GM12878 (cell line): Measurements from ENCODE around the gene TIMM21. TPM values are rescaled to one million over a fixed set of nuclear protein-coding genes. Genes with fewer than 3 reads are reported as not detected.

ENCODE experiments used
- ATAC-seq: fragments of 200-7000 bp; cut with Tn5 transposase; 3 replicates; pipeline ENCODE4 v1.9.1; 2020; ENCODE audit warnings: mild to moderate bottlenecking, moderate library complexity
- BruUV-seq: library from RNA; stranded (reverse); fragments of 400-500 nt; replicated peaks from 2 replicates; lab custom pipeline; 2021; lab: Mats Ljungman, UMichigan
- CTCF ChIA-PET: fragments of 300-600 bp; sonication (Branson Sonifier 250); formaldehyde crosslinking; extraction: SDS; loops from one replicate; lab custom pipeline; 2021; ENCODE audit warnings: inconsistent platforms; lab: Yijun Ruan, JAX
- POLR2A ChIA-PET: fragments of 350-600 bp; formaldehyde crosslinking; extraction: SDS; loops from one replicate; lab custom pipeline; 2021; ENCODE audit warnings: inconsistent platforms; lab: Charles Lee
- RAD21 ChIA-PET: fragments of 300-600 bp; sonication (Branson Sonifier 250); formaldehyde crosslinking; loops from one replicate; lab custom pipeline; 2023; ENCODE audit warnings: antibody characterized with exemption; ENCODE audit not compliant: unreplicated experiment; lab: Charles Lee
- SMC1A ChIA-PET: fragments of 300-600 bp; sonication (Branson Sonifier 250); formaldehyde crosslinking; loops from one replicate; lab custom pipeline; 2023; ENCODE audit not compliant: unreplicated experiment, uncharacterized antibody; lab: Charles Lee
- DNase-seq: peaks from one replicate; pipeline ENCODE4 v3.0.0-alpha.2; 2011; ENCODE audit warnings: low read depth, low spot score
- FAIRE-seq: peaks from 3 replicates; lab custom pipeline; 2011; peaks lifted over from hg19 to GRCh38; lab: Jason Lieb, UNC
- H2AFZ ChIP-seq: 2 replicates; pipeline ENCODE4 v1.6.0; 2011; ENCODE audit warnings: low read depth, low read length, control low read depth; ENCODE audit not compliant: control insufficient read depth
- H3K27ac ChIP-seq: 2 replicates; pipeline ENCODE4 v1.5.1; 2011; ENCODE audit warnings: control low read depth; ENCODE audit not compliant: control insufficient read depth, insufficient read depth
- H3K27me3 ChIP-seq, 2 experiments: replicated peaks in 1 of 2; 2 replicates each; pipeline versions ENCODE4 v1.6.0 to v1.6.1; 2011; ENCODE audit warnings: low read length in 1 of 2; ENCODE audit not compliant: control insufficient read depth in 2 of 2, insufficient read depth in 2 of 2
- H3K36me3 ChIP-seq, 2 experiments: 2 replicates each; pipeline ENCODE4 v1.5.1; 2011; ENCODE audit warnings: low read length in 1 of 2; ENCODE audit not compliant: control insufficient read depth in 2 of 2, insufficient read depth in 2 of 2
- H3K4me1 ChIP-seq: 2 replicates; pipeline ENCODE4 v1.6.1; 2011; ENCODE audit warnings: mild to moderate bottlenecking, low read length, moderate library complexity, mixed read lengths; ENCODE audit not compliant: control insufficient read depth, insufficient read depth
- H3K4me2 ChIP-seq: 2 replicates; pipeline ENCODE4 v1.6.0; 2011; ENCODE audit warnings: control low read depth; ENCODE audit not compliant: control insufficient read depth, insufficient read depth
- H3K4me3 ChIP-seq: fragments of 200-600 bp; sonication (generic); 2 replicates; pipeline ENCODE4 v1.5.1; 2016
- H3K79me2 ChIP-seq: 2 replicates; pipeline ENCODE4 v1.6.0; 2011; ENCODE audit warnings: low read length; ENCODE audit not compliant: control insufficient read depth, insufficient read depth
- H3K9ac ChIP-seq: 2 replicates; pipeline ENCODE4 v1.8.0; 2011; ENCODE audit warnings: low read length, control low read depth, mixed read lengths; ENCODE audit not compliant: control insufficient read depth, insufficient read depth
- H3K9me3 ChIP-seq: replicated peaks from 3 replicates; pipeline ENCODE4 v1.5.1; 2011; ENCODE audit warnings: mild to moderate bottlenecking, low read length; ENCODE audit not compliant: control insufficient read depth, insufficient read depth
- H4K20me1 ChIP-seq: 2 replicates; pipeline ENCODE4 v1.6.0; 2011; ENCODE audit not compliant: control insufficient read depth, insufficient read depth
- BCLAF1 ChIP-seq: fragments of 450-650 bp; IDR thresholded peaks from 2 replicates; pipeline ENCODE4 v1.6.1; 2017; ENCODE audit warnings: antibody characterized with exemption, mild to moderate bottlenecking, moderate library complexity
- BHLHE40 ChIP-seq, 2 experiments: fragments of 450-650 bp in 1 of 2; IDR thresholded peaks; 2 replicates each; pipeline ENCODE4 v1.6.1; 2011 to 2017; ENCODE audit warnings: low read depth in 2 of 2, borderline replicate concordance in 1 of 2, improper control_type of control experiment in 1 of 2, low read length in 1 of 2, mild to moderate bottlenecking in 1 of 2
- BRCA1 ChIP-seq: IDR thresholded peaks from 2 replicates; pipeline ENCODE4 v1.6.1; 2011; ENCODE audit warnings: low read depth, low read length, improper control_type of control experiment
- CREB1 ChIP-seq: IDR thresholded peaks from 2 replicates; pipeline ENCODE4 v1.6.1; 2012; ENCODE audit warnings: low read depth, mild to moderate bottlenecking, inconsistent platforms
- CREM ChIP-seq: IDR thresholded peaks from 2 replicates; pipeline ENCODE4 v1.6.1; 2014; ENCODE audit warnings: antibody characterized with exemption, low read depth
- CTCF ChIP-seq, 3 experiments: IDR thresholded peaks in 2 of 3; conservative IDR thresholded peaks in 1 of 3; 2 replicates each; pipeline ENCODE4 v1.5.1; 2011; ENCODE audit warnings: low read depth in 3 of 3, low read length in 3 of 3, mild to moderate bottlenecking in 3 of 3, control low read depth in 2 of 3, moderate library complexity in 2 of 3, inconsistent platforms in 1 of 3, mixed read lengths in 1 of 3; ENCODE audit not compliant: control insufficient read depth in 2 of 3, insufficient read depth in 1 of 3; ENCODE audit errors: extremely low read depth in 1 of 3
- FOXK2 ChIP-seq: fragments of 450-650 bp; IDR thresholded peaks from 2 replicates; pipeline ENCODE4 v1.6.1; 2017; ENCODE audit warnings: mild to moderate bottlenecking, moderate library complexity
- IRF5 ChIP-seq: fragments of 450-650 bp; IDR thresholded peaks from 2 replicates; pipeline ENCODE4 v1.6.1; 2017; ENCODE audit warnings: borderline replicate concordance
- KDM1A ChIP-seq: fragments of 200-600 bp; sonication (generic); IDR thresholded peaks from 2 replicates; pipeline ENCODE4 v1.6.1; 2016; ENCODE audit warnings: borderline replicate concordance
- RAD21 ChIP-seq: IDR thresholded peaks from 2 replicates; pipeline ENCODE4 v1.6.1; 2011; ENCODE audit warnings: mild to moderate bottlenecking, low read depth, low read length, moderate library complexity; ENCODE audit not compliant: insufficient read depth
- RCOR1 ChIP-seq: conservative IDR thresholded peaks from 2 replicates; pipeline ENCODE4 v1.6.1; 2012; ENCODE audit warnings: low read depth, low read length, improper control_type of control experiment
- SMC3 ChIP-seq: IDR thresholded peaks from 2 replicates; pipeline ENCODE4 v1.6.1; 2011; ENCODE audit warnings: low read length, improper control_type of control experiment, borderline replicate concordance
- SP1 ChIP-seq: IDR thresholded peaks from one replicate; pipeline ENCODE4 v1.6.1; 2011; ENCODE audit warnings: low read depth, low read length
- WRNIP1 ChIP-seq: IDR thresholded peaks from 2 replicates; pipeline ENCODE4 v1.6.1; 2011; ENCODE audit warnings: low read depth, low read length, improper control_type of control experiment, borderline replicate concordance
- YBX1 ChIP-seq: fragments of 450-650 bp; IDR thresholded peaks from 2 replicates; pipeline ENCODE4 v1.6.1; 2016; ENCODE audit warnings: antibody characterized with exemption
- YY1 ChIP-seq: IDR thresholded peaks from 2 replicates; pipeline ENCODE4 v1.6.1; 2011; ENCODE audit warnings: low read depth, mild to moderate bottlenecking, low read length
- ZNF384 ChIP-seq: IDR thresholded peaks from 2 replicates; pipeline ENCODE4 v1.6.1; 2012; ENCODE audit warnings: low read depth, mild to moderate bottlenecking, low read length, improper control_type of control experiment, borderline replicate concordance
- WGBS: methylation state at CpG from one replicate; pipeline ENCODE4 v1.1.6; 2016; ENCODE audit warnings: low lambda C conversion rate; ENCODE audit not compliant: insufficient replicate concordance, insufficient coverage; ENCODE audit errors: missing lambda C conversion rate; 5-methylcytosine and 5-hydroxymethylcytosine counted together
- in situ Hi-C: fragments of 300-500 bp; cut with MboI; formaldehyde crosslinking; loops from 9 replicates; pipeline ENCODE4 v1.14.3; 2018; ENCODE audit warnings: mixed read lengths
- intact Hi-C: fragments of 100-400 bp; cut with micrococcal nuclease; formaldehyde crosslinking; loops from one replicate; pipeline ENCODE4 v1.14.2; 2022; ENCODE audit not compliant: unreplicated experiment
- polyA plus RNA-seq, 11 experiments: library from polyadenylated mRNA; depleted of rRNA in 4 of 11; unstranded in 6 of 11; stranded (reverse) in 5 of 11; fragments of >200 nt; fragmentation: Nextera tagmentation in 4 of 11; fragmentation: Illumina TruSeq in 1 of 11; extraction: Ambion mirVana in 4 of 11; extraction: Trizol in 1 of 11; gene quantifications; 1 replicate in 1 of 11; 2 replicates in 10 of 11; pipeline versions ENCODE4 v1.2.1 to v1.2.3, GENCODE V29; 2011 to 2016; ENCODE audit warnings: inconsistent platforms in 2 of 11, missing spikeins in 2 of 11, low read depth in 1 of 11
- total RNA-seq, 4 experiments: library from RNA; depleted of rRNA in 3 of 4; stranded (reverse); fragments of >200 nt in 3 of 4; fragmentation: Illumina TruSeq in 1 of 4; extraction: Trizol in 1 of 4; gene quantifications; 2 replicates each; pipeline versions ENCODE4 v1.2.1 to v1.2.3, GENCODE V29; 2013 to 2021

The TIMM21 gene
- total and polyA plus RNA-seq, 10 of the 15 experiments (the other 5 are each of a cell fraction or from before 2014, with no cell fraction given) = 39.5 to 203 (median 83.4) TPM

- H3K4me1 ChIP-seq = no peaks in the 10 kb centered on the region
- ATAC-seq (peak; percentile 93), FAIRE-seq (peak; percentile 94), DNase-seq (peak; percentile 36)
- WGBS = under 1% methylated on average over 9 of the region's 9 CpGs
- RAD21 ChIA-PET = interaction anchor here (0.8 to 4.0 kb wide), 5 partner anchors 143 to 357 kb away, joined by 3 to 44 read pairs (median 8); no protein-coding TSS in a partner anchor
- peaks cover 0 to 3% of the 10 kb centered on the region in 2 experiments; a peak in 1 of 4 replicates for H3K27me3 ChIP-seq
- H3K9ac ChIP-seq = no peak overlapping the region
- H3K36me3 ChIP-seq = no peaks in the 10 kb centered on the region
- H3K4me3 ChIP-seq = no peak overlapping the region
- intact Hi-C loops (loop anchor here (1.0 to 5.0 kb wide), 4 partner anchors 146 to 356 kb away; no protein-coding TSS in a partner anchor), in situ Hi-C loops (loop anchor here (5.0 kb wide), 3 partner anchors 136 to 356 kb away; partner anchors contain the start of gene CNDP2)
- no peaks in the 10 kb centered on the region for H4K20me1 ChIP-seq
- CTCF ChIA-PET = interaction anchor here (0.7 to 4.0 kb wide), 14 partner anchors 109 to 355 kb away, joined by 3 to 79 read pairs (median 4); partner anchors contain the start of gene CNDP2
- peak overlapping the region; percentile 51 for H3K4me2 ChIP-seq
- H3K9me3 ChIP-seq = no peaks in the 10 kb centered on the region
- POLR2A ChIA-PET = no interaction called here
- no TSS peak for BruUV-seq
- peak overlapping the region; percentile 79 for H2AFZ ChIP-seq
- no peak overlapping the region for H3K27ac ChIP-seq
- H3K79me2 ChIP-seq = no peaks in the 10 kb centered on the region
- SMC1A ChIA-PET = interaction anchor here (0.7 to 4.3 kb wide), 7 partner anchors 132 to 355 kb away, joined by 3 to 45 read pairs (median 4); no protein-coding TSS in a partner anchor
- TF ChIP-seq YY1 (peak; percentile 42; the same call in 1 of the 2 replicates), IRF5 (no peak), WRNIP1 (no peak), CTCF (IDR thresholded peaks at IDR 0.05 in 2 of 3, conservative IDR thresholded peaks at IDR 0.05 in 1 of 3; ENCODE audit: control insufficient read depth in 2 of 3, extremely low read depth in 1 of 3, insufficient read depth in 1 of 3, low read depth in 3 of 3, low read length in 3 of 3) (peak; percentile 65 to 85 (median 67)), CREB1 (no peak), BCLAF1 (no peak), ZNF384 (no peak), SMC3 (peak; percentile 86), RCOR1 (no peak), BHLHE40 (IDR thresholded peaks at IDR 0.05; ENCODE audit: borderline replicate concordance in 1 of 2, low read depth in 2 of 2, low read length in 1 of 2) (no peak), FOXK2 (no peak), KDM1A (no peak), RAD21 (peak; percentile 89), CREM (peak; percentile 32; the same call in 1 of the 2 replicates), YBX1 (no peak), BRCA1 (no peak), SP1 (no peak)
Observed at GRCh38 chr18:74196220-74197119, 48.1 kb downstream of the TIMM21 start.
